Activated T-cell treated with anti-CD3 and anti-CD28 coated beads, Interleukin-2, amount 50 U/mL, for 4 hours (primary cell): Measurements from ENCODE around the gene STRN4. TPM values are rescaled to one million over a fixed set of nuclear protein-coding genes. Genes with fewer than 3 reads are reported as not detected.

Experiments used
- ATAC-seq, 2 donors: fragments of 200-7000 bp; cut with Tn5 transposase; one replicate each; pipeline ENCODE4 v1.10.0; 2021
- DNase-seq: peaks from one replicate; pipeline ENCODE4 v3.0.0-alpha.2; 2020
- H3K27me3 Mint-ChIP-seq: one replicate; pipeline ENCODE4 v1.8.0; 2021; ENCODE audit warnings: low read depth, mixed read lengths
- H3K36me3 Mint-ChIP-seq: one replicate; pipeline ENCODE4 v1.8.0; 2022; ENCODE audit warnings: mixed read lengths; ENCODE audit not compliant: insufficient read depth
- H3K4me1 Mint-ChIP-seq: one replicate; pipeline ENCODE4 v1.8.0; 2021; ENCODE audit warnings: low read depth, mixed read lengths
- H3K4me3 Mint-ChIP-seq: one replicate; pipeline ENCODE4 v1.8.0; 2021; ENCODE audit warnings: mild to moderate bottlenecking, moderate library complexity, mixed read lengths
- H3K9me3 Mint-ChIP-seq: one replicate; pipeline ENCODE4 v1.8.0; 2021; ENCODE audit warnings: mixed read lengths
- total RNA-seq, 3 donors: library from RNA; stranded (reverse); gene quantifications; one replicate each; pipeline ENCODE4 v1.2.1, GENCODE V29; 2021

The STRN4 gene
- total RNA-seq, 3 donors from 2014 or later: 91.3 to 98.0 (median 96.7) TPM

DNA sequence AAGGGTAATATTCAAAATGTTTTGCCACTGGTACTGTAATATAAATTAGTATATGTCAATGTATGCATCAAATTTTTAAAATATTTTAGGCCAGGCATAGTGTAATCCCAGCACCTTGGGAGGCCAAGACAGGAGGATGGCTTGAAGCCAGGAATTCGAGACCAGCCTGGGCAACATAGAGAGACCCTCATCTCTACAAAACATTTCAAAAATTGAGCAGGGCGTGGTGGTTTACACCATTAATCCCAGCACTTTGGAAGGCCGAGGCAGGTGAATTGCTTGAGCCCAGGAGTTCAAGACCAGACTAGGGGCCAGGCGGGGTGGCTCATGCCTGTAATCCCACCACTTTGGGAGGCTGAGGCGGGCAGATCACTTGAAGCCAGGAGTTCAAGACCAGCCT lies 14.1 kb upstream of the STRN4 start:
- Mint-ChIP-seq H3K36me3 (peaks cover 3% of the 10 kb centered on the region), H3K9me3 (no peaks in the 10 kb centered on the region), H3K27me3 (no peaks in the 10 kb centered on the region), H3K4me3 (no peak overlapping the region), H3K4me1 (peaks cover 3% of the 10 kb centered on the region)
- ATAC-seq (no peak), DNase-seq (no peak)

DNA sequence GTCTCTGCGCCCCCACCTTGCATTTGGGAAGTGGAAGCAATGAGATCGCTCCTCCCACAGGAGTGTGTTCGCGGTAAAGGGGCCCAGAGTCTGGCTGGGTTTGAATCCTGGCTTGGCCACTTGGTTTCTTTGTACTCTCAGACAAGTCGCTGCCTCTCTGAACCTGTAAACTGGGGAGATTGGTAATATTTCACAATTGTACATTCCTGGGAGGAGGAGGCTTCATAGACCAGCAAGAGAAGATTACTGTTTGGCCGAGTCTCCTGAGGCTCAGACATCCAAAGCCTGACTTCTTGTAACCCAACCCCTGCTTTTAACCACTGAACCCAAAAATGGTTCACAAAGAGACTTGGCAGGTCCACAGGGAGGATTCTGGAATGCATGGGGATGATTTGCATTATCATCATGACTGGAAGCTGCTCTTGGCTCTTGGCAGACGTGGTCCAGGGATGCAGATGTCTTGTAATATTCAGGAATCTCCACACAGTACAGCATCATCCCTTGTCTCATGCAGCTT lies 13.6 kb upstream of the STRN4 start:
- no peak overlapping the region for H3K4me3 Mint-ChIP-seq
- peaks cover 5% of the 10 kb centered on the region for H3K36me3 Mint-ChIP-seq
- no peaks in the 10 kb centered on the region for H3K27me3 Mint-ChIP-seq
- no peaks in the 10 kb centered on the region for H3K9me3 Mint-ChIP-seq
- ATAC-seq: no peak
- H3K4me1 Mint-ChIP-seq: peaks cover 3% of the 10 kb centered on the region
- DNase-seq: no peak

DNA sequence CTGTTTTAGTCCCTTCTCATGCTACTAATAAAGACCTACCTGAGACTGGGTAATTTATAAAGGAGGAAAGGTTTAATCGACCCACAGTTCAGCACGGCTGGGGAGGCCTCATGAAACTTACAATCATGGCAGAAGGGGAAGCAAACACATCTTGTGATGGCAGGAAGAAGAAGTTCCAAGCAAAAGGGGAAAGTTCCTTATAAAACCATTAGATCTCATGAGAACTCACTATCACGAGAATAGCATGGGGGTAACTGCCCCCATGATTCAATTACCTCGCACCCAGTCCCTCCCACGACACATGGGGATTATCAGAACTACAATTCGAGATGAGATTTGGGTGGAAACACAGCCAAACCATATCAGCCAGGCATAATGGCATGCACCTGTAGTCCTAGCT lies 13.0 kb upstream of the STRN4 start:
- no peak overlapping the region for H3K4me3 Mint-ChIP-seq
- DNase-seq (no peak), ATAC-seq (no peak)
- H3K9me3 Mint-ChIP-seq: no peaks in the 10 kb centered on the region
- no peaks in the 10 kb centered on the region for H3K27me3 Mint-ChIP-seq
- H3K36me3 Mint-ChIP-seq: peaks cover 6% of the 10 kb centered on the region
- H3K4me1 Mint-ChIP-seq: peaks cover 3% of the 10 kb centered on the region

DNA sequence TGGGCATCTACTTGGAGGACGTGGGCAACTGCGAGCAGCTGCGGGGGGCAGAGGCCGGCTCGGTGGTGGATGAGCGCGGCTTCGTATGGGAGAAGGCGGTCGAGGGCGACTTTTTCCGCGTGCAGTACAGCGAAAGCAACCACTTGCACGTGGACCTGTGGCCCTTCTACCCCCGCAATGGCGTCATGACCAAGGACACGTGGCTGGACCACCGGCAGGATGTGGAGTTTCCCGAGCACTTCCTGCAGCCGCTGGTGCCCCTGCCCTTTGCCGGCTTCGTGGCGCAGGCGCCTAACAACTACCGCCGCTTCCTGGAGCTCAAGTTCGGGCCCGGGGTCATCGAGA lies 10.3 kb upstream of the STRN4 start:
- Mint-ChIP-seq H3K4me3 (no peak overlapping the region), H3K4me1 (peaks cover 7% of the 10 kb centered on the region), H3K9me3 (no peaks in the 10 kb centered on the region), H3K36me3 (peaks cover 6% of the 10 kb centered on the region), H3K27me3 (no peaks in the 10 kb centered on the region)
- DNase-seq: no peak
- ATAC-seq: no peak

DNA sequence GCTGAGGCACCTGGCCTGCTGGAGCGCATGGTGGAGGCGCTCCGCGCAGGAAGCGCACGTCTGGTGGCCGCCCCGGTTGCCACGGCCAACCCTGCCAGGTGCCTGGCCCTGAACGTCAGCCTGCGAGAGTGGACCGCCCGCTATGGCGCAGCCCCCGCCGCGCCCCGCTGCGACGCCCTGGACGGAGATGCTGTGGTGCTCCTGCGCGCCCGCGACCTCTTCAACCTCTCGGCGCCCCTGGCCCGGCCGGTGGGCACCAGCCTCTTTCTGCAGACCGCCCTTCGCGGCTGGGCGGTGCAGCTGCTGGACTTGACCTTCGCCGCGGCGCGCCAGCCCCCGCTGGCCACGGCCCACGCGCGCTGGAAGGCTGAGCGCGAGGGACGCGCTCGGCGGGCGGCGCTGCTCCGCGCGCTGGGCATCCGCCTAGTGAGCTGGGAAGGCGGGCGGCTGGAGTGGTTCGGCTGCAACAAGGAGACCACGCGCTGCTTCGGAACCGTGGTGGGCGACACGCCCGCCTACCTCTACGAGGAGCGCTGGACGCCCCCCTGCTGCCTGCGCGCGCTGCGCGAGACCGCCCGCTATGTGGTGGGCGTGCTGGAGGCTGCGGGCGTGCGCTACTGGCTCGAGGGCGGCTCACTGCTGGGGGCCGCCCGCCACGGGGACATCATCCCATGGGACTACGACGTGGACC lies 9.7 kb upstream of the STRN4 start:
- Mint-ChIP-seq H3K36me3 (peaks cover 6% of the 10 kb centered on the region), H3K4me3 (no peak overlapping the region), H3K27me3 (no peaks in the 10 kb centered on the region), H3K4me1 (peaks cover 7% of the 10 kb centered on the region), H3K9me3 (no peaks in the 10 kb centered on the region)
- DNase-seq (no peak), ATAC-seq (no peak)

DNA sequence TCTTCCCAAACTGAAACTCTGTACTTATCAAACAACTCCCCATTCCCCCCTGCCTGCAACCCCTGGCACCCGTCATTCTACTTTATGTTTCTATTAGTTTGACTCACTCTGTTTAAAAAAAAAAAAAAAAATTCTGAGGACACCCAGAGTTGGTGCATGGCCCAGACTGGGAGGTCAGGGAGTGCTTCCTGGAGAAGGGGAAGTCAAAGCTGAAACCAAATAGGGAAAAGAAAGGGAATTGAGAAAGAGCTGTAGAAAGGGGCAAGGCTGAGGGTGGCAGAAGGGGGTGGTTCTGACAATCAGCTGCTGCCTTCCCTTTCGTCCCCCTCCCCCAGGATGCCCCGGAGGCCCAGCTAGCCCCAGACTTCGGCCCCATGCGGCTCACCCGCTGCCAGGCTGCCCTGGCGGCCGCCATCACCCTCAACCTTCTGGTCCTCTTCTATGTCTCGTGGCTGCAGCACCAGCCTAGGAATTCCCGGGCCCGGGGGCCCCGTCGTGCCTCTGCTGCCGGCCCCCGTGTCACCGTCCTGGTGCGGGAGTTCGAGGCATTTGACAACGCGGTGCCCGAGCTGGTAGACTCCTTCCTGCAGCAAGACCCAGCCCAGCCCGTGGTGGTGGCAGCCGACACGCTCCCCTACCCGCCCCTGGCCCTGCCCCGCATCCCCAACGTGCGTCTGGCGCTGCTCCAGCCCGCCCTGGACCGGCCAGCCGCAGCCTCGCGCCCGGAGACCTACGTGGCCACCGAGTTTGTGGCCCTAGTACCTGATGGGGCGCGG lies 9.0 kb upstream of the STRN4 start:
- H3K4me1 Mint-ChIP-seq: peaks cover 7% of the 10 kb centered on the region
- no peak overlapping the region for H3K4me3 Mint-ChIP-seq
- H3K9me3 Mint-ChIP-seq: no peaks in the 10 kb centered on the region
- DNase-seq (no peak), ATAC-seq (no peak)
- H3K36me3 Mint-ChIP-seq: peaks cover 6% of the 10 kb centered on the region
- no peaks in the 10 kb centered on the region for H3K27me3 Mint-ChIP-seq

DNA sequence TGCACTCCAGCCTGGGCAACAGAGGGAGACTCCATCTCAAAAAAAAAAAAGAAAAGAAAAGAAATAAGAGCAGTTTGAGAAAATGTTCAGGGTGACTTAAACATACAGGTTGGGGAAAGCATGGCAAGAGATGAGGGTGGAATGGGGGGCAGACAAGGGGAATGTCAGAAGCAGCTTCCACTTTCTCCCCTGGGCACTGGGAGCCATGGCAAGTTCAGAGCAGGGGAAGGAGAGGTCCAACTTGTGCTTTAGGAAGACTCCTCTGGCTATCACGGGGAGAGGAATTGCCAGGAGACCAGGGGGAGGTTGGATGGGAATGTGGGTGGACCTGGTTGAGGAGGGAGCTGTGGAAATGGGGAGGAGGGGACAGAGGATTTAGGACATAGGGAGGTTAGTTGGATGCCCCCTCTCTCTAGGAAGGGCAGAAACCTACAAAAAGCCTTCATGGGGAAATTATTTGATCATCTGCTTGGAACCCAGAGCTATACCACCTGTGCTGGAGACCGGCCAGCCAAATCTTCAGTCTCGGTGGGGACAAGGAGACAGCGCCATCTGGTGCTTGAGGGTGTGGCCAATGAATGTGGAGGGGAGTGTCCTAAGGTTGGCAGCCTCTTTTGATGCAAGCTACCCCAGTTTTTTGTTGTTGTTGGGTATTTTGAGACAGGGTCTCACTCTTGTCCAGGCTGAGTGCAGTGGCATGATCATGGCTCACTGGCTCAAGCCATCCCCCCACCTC lies 7.3 kb upstream of the STRN4 start:
- Mint-ChIP-seq H3K4me3 (no peak overlapping the region), H3K27me3 (no peaks in the 10 kb centered on the region), H3K4me1 (peaks cover 8% of the 10 kb centered on the region), H3K9me3 (no peaks in the 10 kb centered on the region), H3K36me3 (peaks cover 4% of the 10 kb centered on the region)
- DNase-seq: peak; percentile 56
- peak; percentile 74 to 81 for ATAC-seq

DNA sequence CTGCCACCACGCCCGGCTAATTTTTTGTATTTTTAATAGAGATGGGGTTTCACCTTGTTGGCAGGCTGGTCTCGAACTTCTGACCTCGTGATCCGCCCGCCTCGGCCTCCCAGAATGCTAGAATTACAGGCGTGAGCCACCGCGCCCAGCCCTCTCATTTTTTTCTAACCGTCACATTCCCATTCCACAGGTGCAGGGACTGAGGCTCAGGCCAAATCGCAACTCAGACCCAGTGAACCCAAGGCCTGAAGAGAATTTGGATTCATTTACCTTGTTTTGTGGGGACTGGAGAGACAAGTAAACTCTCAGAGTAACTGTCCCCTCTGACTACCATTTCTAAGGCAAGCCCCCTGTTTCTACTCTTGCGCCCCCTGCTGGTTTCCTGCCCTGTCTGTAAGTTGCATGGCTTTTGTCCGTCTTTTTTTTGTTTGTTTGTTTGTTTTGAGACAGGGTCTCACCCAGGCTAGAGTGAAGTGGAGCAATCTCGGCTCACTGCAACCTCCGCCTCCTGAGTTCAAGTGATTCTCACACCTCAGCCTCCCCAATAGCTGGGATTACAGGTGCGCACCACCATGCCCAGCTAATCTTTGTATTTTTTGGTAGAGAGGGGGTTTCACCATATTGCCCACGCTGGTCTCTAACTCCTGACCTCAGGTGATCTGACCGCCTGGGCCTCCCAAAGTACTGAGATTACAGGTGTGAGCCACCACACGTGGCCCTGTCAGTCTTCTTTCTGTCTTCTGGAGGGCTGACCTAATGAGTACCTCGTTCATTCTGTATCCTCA lies 2.3 kb upstream of the STRN4 start:
- ATAC-seq (no peak), DNase-seq (peak; percentile 74)
- Mint-ChIP-seq H3K9me3 (no peaks in the 10 kb centered on the region), H3K4me1 (peaks cover 34% of the 10 kb centered on the region), H3K4me3 (peak overlapping the region; percentile 69), H3K36me3 (no peaks in the 10 kb centered on the region), H3K27me3 (no peaks in the 10 kb centered on the region)

DNA sequence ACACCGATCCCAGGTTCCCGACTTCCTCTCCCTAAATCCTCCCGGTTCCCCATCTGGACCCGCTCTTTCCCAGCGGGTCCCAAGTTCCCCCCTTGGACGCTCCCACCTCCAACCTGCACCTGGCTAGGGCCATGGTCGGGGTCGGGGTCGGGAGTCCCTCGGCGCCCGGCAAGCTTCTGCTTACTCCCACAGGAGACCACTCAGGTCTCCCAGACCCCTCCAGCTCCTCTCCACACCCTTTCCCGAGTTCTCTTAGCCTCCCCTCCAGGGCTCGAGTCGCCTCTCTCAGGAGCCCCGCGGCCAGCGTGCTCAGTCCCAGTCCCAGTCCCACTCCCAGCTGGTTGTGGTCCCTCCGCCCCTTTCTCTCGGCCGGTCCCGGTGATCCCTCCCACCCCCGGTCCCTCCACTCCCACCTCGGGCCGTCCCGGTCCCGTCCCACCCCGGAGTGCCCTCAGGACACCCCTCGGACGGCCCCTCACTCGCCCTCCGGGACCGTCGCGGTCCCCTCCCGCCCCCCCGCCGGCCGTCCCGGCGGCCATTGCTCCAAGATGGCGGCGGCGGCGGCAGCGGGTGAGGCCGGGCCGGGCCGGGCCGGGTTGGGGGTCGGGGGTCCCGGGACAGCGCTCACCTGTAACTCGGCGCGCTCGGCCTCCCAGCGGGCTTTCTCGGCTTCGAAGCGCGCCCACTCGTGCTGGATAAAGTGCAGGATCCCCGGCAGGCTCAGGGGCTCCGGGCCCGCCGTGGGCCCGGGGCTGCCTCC lies 549 bp downstream of the STRN4 start, which contains the start of gene FKRP:
Gene FKRP (plus strand): TSS at position 537 of the 760 bp plus-strand sequence. CDS start 9,394 bp downstream, outside the sequence.
- peak within 1 kb of the TSS; percentile 94 for H3K4me3 Mint-ChIP-seq
- peaks cover 4% of the 10 kb centered on the region for H3K36me3 Mint-ChIP-seq
- DNase-seq (peak; percentile 20), ATAC-seq (peak; percentile 80 to 82)
- H3K9me3 Mint-ChIP-seq: no peaks in the 10 kb centered on the region
- H3K4me1 Mint-ChIP-seq: peaks cover 59% of the 10 kb centered on the region
- no peaks in the 10 kb centered on the region for H3K27me3 Mint-ChIP-seq

DNA sequence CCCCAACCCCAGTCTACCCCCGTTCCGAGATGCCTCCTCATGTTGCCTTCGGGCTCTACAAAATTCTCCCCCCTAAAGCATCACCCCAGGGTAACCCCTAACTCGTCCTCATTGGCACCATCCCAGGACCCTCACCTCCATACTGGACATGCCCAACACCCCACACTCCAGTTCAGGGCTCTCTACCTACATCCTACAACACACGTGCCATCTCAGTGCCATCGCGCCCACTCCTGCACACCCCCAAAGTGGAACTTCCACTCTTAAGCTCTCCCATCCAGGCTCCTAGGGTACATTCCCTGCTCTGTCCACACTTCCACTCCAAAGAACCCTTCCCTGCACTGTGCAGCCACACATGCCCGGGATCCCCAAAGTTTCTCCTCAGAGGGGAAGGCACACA lies 1.2 kb downstream of the STRN4 start:
- H3K4me1 Mint-ChIP-seq: peaks cover 65% of the 10 kb centered on the region
- ATAC-seq: no peak

DNA sequence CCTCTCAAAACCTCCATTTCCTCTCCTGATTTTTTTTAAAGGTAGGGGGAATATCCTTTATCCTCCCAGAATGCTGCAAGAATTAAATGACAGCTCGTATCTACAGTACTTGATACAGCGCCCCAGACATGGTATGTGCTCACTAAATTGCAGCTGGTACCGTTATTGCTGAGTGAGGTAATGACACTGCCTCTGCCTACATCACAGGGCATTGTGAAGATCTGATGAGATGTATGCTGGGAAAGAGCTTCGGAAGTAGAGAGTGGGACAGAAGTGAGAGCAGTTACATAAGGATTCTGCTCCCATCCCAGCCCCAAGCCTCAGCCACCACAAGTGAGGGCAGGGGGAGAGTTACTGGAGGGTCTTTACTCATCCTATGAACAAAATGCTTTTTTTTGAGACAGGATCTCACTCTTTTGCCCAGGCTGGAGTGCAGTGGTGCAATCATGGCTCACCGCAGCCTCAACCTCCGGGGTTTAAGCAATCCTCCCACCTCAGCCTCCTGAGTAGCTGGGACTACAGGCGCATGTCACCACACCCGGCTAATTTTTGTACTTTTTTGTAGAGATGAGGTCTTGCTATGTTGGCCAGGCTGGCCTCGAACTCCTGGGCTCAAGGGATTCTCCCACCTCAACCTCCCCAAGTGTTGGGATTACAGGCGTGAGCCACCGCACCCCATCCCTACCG lies 2.1 kb downstream of the STRN4 start:
- Mint-ChIP-seq H3K36me3 (peaks cover 12% of the 10 kb centered on the region), H3K4me3 (peak overlapping the region; percentile 94), H3K27me3 (no peaks in the 10 kb centered on the region), H3K9me3 (no peaks in the 10 kb centered on the region), H3K4me1 (peaks cover 70% of the 10 kb centered on the region)
- DNase-seq (no peak), ATAC-seq (no peak)

More for the DNA sequence above, 1.2 kb downstream of the STRN4 start:
- DNase-seq: no peak
- Mint-ChIP-seq H3K9me3 (no peaks in the 10 kb centered on the region), H3K27me3 (no peaks in the 10 kb centered on the region), H3K36me3 (peaks cover 7% of the 10 kb centered on the region), H3K4me3 (peak overlapping the region; percentile 94)

DNA sequence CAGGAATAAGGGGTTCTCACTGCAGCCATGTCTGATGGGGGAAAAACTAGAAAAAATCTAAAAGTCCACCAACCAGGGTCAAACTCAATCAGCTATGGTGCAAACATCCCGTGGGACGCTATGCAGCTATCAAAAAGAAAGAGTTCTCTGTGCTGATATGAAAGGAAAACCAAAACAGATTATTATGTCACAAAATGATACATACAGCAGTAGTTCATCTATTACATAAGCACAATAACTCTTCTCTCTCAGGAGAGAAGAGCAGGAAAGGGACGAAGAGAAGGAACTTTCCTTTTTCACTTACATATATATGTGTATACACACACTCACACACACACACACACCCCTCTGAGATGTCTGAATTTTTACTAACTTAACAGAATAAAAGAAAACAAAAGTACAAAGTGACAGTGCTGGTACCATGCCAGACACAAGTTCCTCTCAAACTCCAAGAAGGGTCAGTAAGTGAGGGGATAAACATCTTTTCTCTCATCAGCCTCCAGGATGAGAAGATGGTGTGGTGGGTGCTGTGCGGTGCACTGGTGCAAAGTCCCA lies 3.2 kb downstream of the STRN4 start:
- H3K9me3 Mint-ChIP-seq: no peaks in the 10 kb centered on the region
- peaks cover 13% of the 10 kb centered on the region for H3K36me3 Mint-ChIP-seq
- H3K27me3 Mint-ChIP-seq: no peaks in the 10 kb centered on the region
- no peak for ATAC-seq
- H3K4me1 Mint-ChIP-seq: peaks cover 65% of the 10 kb centered on the region
- no peak for DNase-seq
- H3K4me3 Mint-ChIP-seq: peak overlapping the region; percentile 38

DNA sequence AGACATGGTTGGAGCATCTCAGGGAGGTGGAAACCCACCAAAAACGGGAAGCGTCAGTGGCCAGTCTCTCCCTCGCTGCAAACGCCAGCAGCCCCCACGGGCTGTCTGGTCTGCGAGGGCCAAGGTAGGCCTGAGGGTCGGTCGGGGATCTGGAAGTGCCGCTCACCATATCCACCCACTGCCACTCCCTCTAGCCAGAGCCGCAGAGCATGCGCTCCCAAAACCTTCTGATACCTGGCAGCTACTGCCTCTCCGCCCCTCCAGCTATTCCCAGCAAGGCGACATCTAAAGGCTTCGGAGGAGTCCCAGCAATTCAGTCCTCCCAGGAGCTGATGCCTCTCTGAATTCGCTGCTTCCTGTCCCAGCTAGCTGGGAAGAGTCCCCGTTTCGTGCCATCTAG lies 4.8 kb downstream of the STRN4 start:
- DNase-seq (no peak), ATAC-seq (no peak)
- Mint-ChIP-seq H3K4me3 (no peak overlapping the region), H3K36me3 (peaks cover 22% of the 10 kb centered on the region), H3K4me1 (peaks cover 56% of the 10 kb centered on the region), H3K9me3 (no peaks in the 10 kb centered on the region), H3K27me3 (no peaks in the 10 kb centered on the region)
